Measurements from ENCODE around the gene AOAH.

AOAH gene

DNA sequence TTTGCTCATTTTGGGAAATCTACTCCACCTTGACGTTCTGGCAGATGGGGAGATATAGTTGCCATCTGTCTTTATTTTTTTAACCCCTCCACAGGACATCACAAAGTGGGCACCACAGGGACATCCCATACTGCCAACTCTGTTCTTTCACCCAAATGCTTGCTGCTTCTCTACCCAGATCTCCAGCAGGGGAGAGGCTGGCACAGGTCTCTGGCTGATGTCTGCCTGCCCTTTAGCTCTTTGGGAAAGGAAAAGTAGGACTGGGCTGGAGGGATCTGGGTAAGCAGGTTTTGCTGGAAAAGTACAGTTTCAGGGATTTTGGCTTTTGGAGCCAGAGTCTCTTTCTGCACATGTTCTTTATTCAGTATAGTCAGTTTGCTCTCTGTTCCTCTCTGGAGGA, 178.0 kb downstream of the AOAH start:
- DNase-seq (ENCODE audit: low read depth), result no peak

GRCh38 chr7:36545291-36545690, 179.0 kb downstream of the AOAH start:
- no peak for DNase-seq (ENCODE audit: low read depth)

DNA sequence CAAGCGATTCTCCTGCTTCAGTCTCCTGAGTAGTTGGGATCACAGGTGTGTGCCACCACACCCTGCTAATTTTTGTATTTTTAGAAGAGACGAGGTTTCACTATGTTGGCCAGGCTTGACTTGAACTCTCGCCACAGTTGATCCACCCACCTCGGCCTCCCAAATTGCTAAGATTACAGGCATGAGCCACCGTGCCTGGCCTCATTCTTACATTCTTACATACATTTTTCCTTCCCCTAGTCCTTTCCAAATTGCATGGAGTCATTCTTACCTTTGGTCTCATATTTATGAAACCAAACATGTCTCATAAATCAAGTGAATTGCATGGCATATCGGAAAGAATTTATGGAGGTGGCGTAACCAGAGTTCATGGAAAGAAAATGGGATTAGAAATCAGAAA, 186.2 kb downstream of the AOAH start:
- no peak for DNase-seq (ENCODE audit: low read depth)

DNA sequence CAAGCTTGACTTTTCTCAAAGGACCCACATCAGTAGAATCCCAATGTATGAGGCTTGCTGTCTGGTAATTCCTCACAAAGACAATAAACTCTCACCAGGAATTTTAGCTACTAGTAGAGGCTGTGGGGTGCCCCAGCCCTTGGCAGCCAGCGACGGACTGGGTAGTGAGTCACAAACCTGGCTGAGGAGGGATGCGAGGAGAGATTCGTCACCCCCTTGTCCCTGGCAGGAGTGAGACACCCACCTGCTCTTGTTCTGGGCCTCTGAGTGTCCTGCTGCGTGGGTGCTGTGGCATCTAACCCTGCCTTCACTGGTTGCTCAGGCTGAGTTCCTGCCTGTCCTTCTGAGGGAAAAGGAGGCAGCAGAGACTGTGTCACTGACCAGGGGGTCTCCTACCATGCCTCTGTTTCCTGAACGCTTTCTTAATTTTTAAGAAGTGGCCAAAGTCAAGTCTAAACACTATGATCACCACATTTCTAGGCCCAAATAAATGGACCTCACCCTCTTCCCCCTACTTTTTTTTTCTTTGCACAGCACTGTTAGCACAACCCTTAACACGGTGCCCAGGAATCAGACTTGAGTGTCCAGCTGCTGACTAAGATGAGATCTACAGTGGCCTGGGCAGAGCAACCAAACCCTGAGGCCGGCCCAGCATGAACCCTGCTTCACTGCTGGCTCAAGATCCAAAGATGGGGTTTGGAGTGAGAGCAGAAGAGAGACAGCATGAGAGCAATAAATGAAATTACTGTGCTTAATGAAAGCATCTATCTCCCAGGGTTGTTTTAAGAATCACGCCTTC, 188.2 kb downstream of the AOAH start:
- no peak for DNase-seq (ENCODE audit: low read depth)

GRCh38 chr7:36533717-36534116, 190.6 kb downstream of the AOAH start:
- no peak for DNase-seq (ENCODE audit: low read depth)

DNA sequence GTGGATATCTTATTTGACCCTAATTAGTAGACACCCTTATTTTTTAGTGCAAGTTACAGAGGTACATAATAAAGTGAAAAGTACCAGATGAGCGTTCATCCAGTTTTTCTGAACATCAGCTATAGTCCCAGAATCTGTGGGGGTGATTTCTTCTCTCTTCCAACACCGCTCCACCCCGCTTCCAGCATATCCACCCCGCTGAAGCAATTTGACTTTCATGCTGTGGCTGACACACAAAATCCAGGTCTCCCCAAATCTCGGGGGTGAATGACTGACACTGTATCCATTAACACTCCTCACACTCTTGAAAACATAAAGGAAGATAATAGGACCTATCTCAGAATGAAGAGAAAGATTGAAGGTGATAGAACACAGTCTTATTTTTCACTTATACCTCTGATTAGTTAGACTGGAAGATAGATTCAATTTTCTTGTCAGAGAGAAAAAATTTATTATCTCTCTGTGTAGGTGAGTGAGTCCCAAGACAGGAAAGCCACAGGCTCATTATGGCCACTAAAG, 191.3 kb downstream of the AOAH start:
- DNase-seq (ENCODE audit: low read depth), result no peak

GRCh38 chr7:36531951-36532350, 192.3 kb downstream of the AOAH start:
- DNase-seq (ENCODE audit: low read depth), result no peak

- no peak for DNase-seq (ENCODE audit: low read depth)
Observed at GRCh38 chr7:36530456-36530855, 193.8 kb downstream of the AOAH start.

- no peak for DNase-seq (ENCODE audit: low read depth)
Observed at GRCh38 chr7:36527549-36527913, 196.8 kb downstream of the AOAH start.

- no peak for DNase-seq (ENCODE audit: low read depth)
Observed at GRCh38 chr7:36526863-36527548, 197.3 kb downstream of the AOAH start.

DNA sequence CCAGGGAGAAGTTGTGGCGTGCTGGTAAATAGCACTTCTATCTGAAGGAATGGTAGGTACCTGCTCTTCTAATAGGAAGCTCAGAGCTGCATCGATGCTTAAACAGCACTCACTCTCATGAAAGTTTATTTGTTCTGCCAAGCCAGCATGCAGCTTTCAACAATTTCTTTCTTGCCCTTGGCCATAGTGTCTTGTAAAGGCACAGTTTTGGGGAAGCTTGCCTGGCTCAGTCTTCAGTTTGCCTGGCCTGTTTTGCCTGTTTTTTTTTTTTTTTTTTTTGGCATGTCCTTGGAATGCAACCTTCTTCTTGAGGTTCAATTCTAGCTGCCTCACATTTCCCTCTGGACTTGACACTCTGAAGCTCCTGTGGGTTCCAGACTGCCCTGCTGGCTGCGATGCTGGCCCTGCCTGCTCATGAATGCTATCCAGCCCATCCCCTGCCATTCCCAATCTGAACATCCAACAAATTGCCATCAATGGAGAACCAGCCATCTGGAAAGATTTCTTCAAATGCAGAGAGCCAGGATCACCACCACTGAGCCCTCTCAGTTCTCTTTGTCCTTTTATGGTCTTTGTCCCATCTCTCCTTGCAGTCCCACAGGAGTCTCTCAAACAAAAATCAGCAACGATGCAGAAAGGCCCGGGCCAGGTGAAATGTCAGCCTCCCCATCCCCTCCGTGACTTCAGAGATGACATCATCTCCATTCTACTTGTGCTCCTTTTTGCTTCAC, 200.8 kb downstream of the AOAH start:
- no peak for DNase-seq (ENCODE audit: low read depth)

GRCh38 chr7:36522453-36523007, 201.8 kb downstream of the AOAH start:
- no peak for DNase-seq (ENCODE audit: low read depth)

GRCh38 chr7:36521911-36522310, 202.4 kb downstream of the AOAH start:
- no peak for DNase-seq (ENCODE audit: low read depth)

DNA sequence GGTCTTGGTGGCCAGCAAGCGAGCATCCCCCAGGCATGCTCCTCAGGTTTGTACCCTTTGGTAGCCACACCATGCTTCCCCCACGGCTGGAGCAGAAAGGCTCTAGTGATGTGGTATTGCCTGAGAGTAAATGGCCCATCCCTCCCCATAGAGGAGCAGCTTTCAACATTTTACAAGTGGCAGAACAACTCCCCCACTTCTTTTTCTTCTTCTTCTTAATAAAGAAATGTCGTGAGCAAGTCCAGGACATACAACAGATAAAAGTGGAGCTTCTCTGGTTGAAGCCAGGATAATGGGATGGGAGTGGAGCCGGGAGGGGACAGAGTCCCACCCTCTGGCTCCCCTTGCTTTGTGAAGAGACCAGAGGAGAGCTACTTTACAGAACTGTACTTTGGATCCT, 203.2 kb downstream of the AOAH start:
- DNase-seq (ENCODE audit: low read depth), result no peak

- DNase-seq (ENCODE audit: low read depth), result no peak
Observed at GRCh38 chr7:36515847-36516246, 208.4 kb downstream of the AOAH start.

- no peak for DNase-seq (ENCODE audit: low read depth)
Observed at GRCh38 chr7:36514289-36515243, 209.7 kb downstream of the AOAH start.

GRCh38 chr7:36513393-36513792, 210.9 kb downstream of the AOAH start:
- DNase-seq (ENCODE audit: low read depth), result no peak

- DNase-seq (ENCODE audit: low read depth), result no peak
Observed at GRCh38 chr7:36512616-36513015, 211.7 kb downstream of the AOAH start.

DNA sequence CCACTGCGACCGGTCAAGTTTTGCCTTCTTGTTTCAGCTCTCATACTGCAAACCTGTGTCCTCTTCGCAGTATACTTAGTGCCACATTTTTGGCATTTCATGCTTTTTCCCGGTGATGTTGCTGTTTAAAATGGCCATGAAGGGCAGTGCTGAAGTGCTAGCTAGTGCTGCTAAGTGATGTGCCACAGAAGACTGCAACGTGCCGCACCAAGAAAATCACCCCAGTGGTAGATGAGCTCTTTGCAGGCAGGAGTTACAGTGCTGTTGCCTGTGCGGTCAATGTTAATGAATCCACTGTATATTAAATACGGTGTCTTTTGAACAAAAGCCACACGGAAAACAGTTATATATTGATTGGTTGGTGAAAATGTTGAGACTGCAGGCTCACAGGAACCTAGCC, 214.3 kb downstream of the AOAH start:
- no peak for DNase-seq (ENCODE audit: low read depth)

DNA sequence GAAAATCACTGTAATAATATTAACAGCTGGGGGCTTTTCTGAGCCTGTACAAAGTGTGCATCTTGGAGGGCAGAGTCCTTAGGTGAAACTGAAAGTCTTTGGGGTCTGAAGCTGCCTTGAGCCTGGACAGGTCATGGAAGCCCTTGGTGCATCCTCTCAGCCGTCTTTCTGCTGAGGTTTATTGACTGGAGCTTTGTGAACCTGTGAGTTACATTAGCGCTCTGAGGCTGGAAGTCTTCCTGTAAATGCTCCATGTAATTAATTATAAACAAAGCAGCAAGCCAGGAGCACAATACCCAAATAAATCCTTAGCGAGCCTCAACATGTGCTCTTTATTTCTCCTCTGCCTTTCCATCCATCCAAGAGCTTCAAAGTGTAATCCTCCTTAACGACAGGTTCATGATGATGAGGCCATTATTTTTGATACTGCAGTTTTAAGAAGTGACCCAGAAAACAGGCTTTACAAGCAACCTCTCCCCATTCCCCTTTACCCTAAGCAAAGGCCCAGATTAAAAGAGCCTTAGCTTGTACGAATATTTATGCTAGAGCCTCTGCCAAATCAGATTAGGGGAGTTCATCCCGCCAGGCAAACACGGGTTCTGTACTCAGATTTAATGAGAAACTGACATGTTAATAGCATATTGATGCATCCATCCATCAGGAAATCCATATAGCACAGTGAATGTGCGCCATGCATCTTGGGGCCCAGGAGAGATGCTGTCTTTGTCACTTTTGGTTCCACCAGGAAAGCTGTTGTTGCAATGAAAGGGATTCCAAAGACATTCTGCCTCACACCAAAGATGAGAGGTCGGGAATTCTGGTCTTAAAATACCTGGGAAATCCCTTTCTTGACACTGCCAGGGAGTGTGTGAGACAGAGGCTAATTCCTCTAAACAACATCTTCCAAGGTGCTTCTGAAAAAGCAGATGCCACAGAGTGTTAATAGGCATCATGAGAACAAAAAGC, 216.5 kb downstream of the AOAH start:
- DNase-seq (ENCODE audit: low read depth), result no peak
